Activated naive CD4-positive, alpha-beta T cell treated with anti-CD3 and anti-CD28 coated beads, Interleukin-2, amount 50 U/mL, for 16 hours (primary cell): Measurements from ENCODE around the gene NUF2.
"Not testable (repeated sequence)": the region's sequence is repeated elsewhere in the genome, so short reads cannot be mapped to it uniquely, and the experiment has no call there.

Experiments
- DNase-seq: peaks from one replicate; pipeline ENCODE4 v3.0.0-alpha.2; 2020

Gene NUF2

GRCh38 chr1:163337631-163338030 is 15.9 kb downstream of the NUF2 start:
- DNase-seq = no peak

- DNase-seq = no peak
These were observed 24.6 kb downstream of the NUF2 start for GRCh38 chr1:163346326-163346870.

GRCh38 chr1:163347106-163347505 is 25.4 kb downstream of the NUF2 start:
- DNase-seq = no peak

GRCh38 chr1:163351912-163352311 is 30.2 kb downstream of the NUF2 start:
- no peak for DNase-seq

- no peak for DNase-seq
These were observed 35.6 kb downstream of the NUF2 start for GRCh38 chr1:163357378-163357777.

- not testable (repeated sequence) for DNase-seq
These were observed 36.4 kb downstream of the NUF2 start for GRCh38 chr1:163358172-163358571.

GRCh38 chr1:163361123-163361934 is 39.6 kb downstream of the NUF2 start:
- DNase-seq = no peak

GRCh38 chr1:163365186-163365585 is 43.4 kb downstream of the NUF2 start:
- no peak for DNase-seq

- no peak for DNase-seq
These were observed 44.8 kb downstream of the NUF2 start for GRCh38 chr1:163366555-163366954.

GRCh38 chr1:163367721-163368120 is 46.0 kb downstream of the NUF2 start:
- no peak for DNase-seq

GRCh38 chr1:163372576-163372975 is 50.8 kb downstream of the NUF2 start:
- DNase-seq = no peak

GRCh38 chr1:163378554-163378953 is 56.8 kb downstream of the NUF2 start:
- no peak for DNase-seq

GRCh38 chr1:163379801-163380200 is 58.0 kb downstream of the NUF2 start:
- DNase-seq = no peak

- DNase-seq = no peak
These were observed 59.9 kb downstream of the NUF2 start for GRCh38 chr1:163381487-163382184.

GRCh38 chr1:163382395-163382794 is 60.6 kb downstream of the NUF2 start:
- no peak for DNase-seq

GRCh38 chr1:163387146-163387545 is 65.4 kb downstream of the NUF2 start:
- no peak for DNase-seq

- no peak for DNase-seq
These were observed 67.2 kb downstream of the NUF2 start for GRCh38 chr1:163388970-163389369.

- DNase-seq = no peak
These were observed 74.0 kb downstream of the NUF2 start for GRCh38 chr1:163395790-163396189.

GRCh38 chr1:163397451-163398200 is 75.9 kb downstream of the NUF2 start:
- DNase-seq = no peak

- DNase-seq = no peak
These were observed 77.2 kb downstream of the NUF2 start for GRCh38 chr1:163399001-163399400.

- DNase-seq = no peak
These were observed 78.3 kb downstream of the NUF2 start for GRCh38 chr1:163399976-163400601.

GRCh38 chr1:163401211-163401610 is 79.5 kb downstream of the NUF2 start:
- no peak for DNase-seq
